Kidney epithelial cell (primary cell): ENCODE data around the gene RAB36. TPM values are rescaled to one million over a fixed set of nuclear protein-coding genes. Genes with fewer than 3 reads are reported as not detected.

Source experiments
- DNase-seq: peaks from one replicate; pipeline ENCODE4 v3.0.0-alpha.2; 2010; ENCODE audit warnings: low read depth
- H3K27me3 ChIP-seq: 2 replicates; pipeline ENCODE4 v1.6.0; 2011; ENCODE audit warnings: low read length; ENCODE audit not compliant: control insufficient read depth, insufficient read depth
- H3K36me3 ChIP-seq: 2 replicates; pipeline ENCODE4 v1.5.1; 2011; ENCODE audit warnings: low read length; ENCODE audit not compliant: control insufficient read depth, insufficient read depth
- H3K4me3 ChIP-seq: 2 replicates; pipeline ENCODE4 v1.5.1; 2011; ENCODE audit warnings: low read depth, mild to moderate bottlenecking, control low read depth, low read length
- CTCF ChIP-seq: IDR thresholded peaks from 2 replicates; pipeline ENCODE4 v1.5.1; 2011; ENCODE audit warnings: mild to moderate bottlenecking, moderate library complexity, low read length, control low read depth, inconsistent platforms; ENCODE audit not compliant: insufficient read depth, poor library complexity, severe bottlenecking
- total RNA-seq: library from RNA; depleted of rRNA; stranded (reverse); fragments of >200 nt; gene quantifications from 2 replicates; pipeline ENCODE4 v1.2.3, GENCODE V29; 2015

The RAB36 gene
- total RNA-seq, 1 donor from 2014 or later: 5.7 TPM

DNA sequence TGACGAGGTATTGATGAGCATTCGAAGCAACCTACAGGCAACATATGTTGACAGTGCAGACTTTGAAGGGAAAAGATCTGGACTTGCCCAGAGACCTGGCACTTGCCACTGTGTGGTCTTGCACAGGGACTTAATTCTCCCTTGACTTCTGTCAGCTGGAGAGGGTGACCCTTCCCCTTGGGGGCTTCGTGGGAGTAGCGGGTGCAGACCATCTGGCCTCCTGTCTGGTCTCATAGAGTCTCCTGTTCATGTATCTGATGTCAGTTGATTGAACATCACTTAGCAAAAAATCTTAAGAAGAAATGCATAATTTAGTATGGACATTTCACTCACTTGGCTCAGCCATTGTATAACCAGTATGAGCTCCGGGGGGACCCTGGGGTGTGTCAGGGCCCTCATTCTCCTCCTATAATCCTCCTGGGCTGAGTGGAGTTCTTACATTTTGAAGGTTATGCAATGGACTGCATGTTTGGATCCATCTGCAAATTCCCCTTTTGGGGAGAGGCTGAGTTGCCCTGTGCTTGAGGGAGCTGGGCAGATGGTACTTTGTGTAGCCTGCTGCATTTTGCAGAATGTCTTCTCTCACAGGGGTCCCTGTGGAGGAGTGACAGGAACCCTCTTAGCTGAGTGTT is 48.0 kb downstream of the RAB36 start:
- Histone ChIP-seq H3K36me3 (no peaks in the 10 kb centered on the region), H3K4me3 (no peak overlapping the region), H3K27me3 (no peaks in the 10 kb centered on the region)
- no peak for TF ChIP-seq CTCF
- no peak for DNase-seq

GRCh38 chr22:23193882-23194281 is 48.6 kb downstream of the RAB36 start:
- Histone ChIP-seq H3K4me3 (no peak overlapping the region), H3K27me3 (no peaks in the 10 kb centered on the region), H3K36me3 (no peaks in the 10 kb centered on the region)
- no peak for TF ChIP-seq CTCF
- DNase-seq: no peak

GRCh38 chr22:23196165-23196564 is 50.9 kb downstream of the RAB36 start:
- no peak for TF ChIP-seq CTCF
- H3K36me3 ChIP-seq: no peaks in the 10 kb centered on the region
- H3K27me3 ChIP-seq: no peaks in the 10 kb centered on the region
- H3K4me3 ChIP-seq: no peak overlapping the region
- DNase-seq: no peak

- no peaks in the 10 kb centered on the region for H3K36me3 ChIP-seq
- H3K4me3 ChIP-seq: no peak overlapping the region
- DNase-seq: no peak
- no peak for TF ChIP-seq CTCF
- H3K27me3 ChIP-seq: no peaks in the 10 kb centered on the region
Observed at GRCh38 chr22:23197836-23198235, 52.6 kb downstream of the RAB36 start.

GRCh38 chr22:23199159-23199558 is 53.9 kb downstream of the RAB36 start:
- Histone ChIP-seq H3K36me3 (no peaks in the 10 kb centered on the region), H3K27me3 (no peaks in the 10 kb centered on the region), H3K4me3 (no peak overlapping the region)
- no peak for DNase-seq
- TF ChIP-seq CTCF: no peak

DNA sequence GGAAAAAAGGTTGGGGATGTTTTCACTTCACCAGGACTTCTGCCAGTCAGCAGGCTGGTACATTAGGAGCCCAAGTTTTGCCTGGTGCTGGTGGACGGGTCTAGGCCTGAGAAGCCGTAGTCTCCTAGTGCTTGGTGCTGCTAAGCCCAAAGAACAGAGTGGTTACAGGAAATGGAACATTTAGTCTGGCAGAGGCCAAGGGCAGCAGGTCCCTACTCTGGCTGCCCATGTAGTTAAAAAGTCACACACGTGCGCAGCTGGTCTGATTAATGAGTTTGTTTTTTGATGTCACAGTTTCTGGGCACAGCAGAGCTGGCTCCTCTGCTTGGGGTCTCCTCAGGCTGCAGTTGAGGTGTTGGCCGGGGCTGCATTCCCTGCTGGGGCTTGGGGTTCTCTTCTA is 55.6 kb downstream of the RAB36 start:
- no peaks in the 10 kb centered on the region for H3K27me3 ChIP-seq
- H3K36me3 ChIP-seq: no peaks in the 10 kb centered on the region
- no peak for DNase-seq
- TF ChIP-seq CTCF: no peak
- H3K4me3 ChIP-seq: no peak overlapping the region
